ENCODE results near the gene C1orf53. TPM values are rescaled to one million over a fixed set of nuclear protein-coding genes. Genes with fewer than 3 reads are reported as not detected.

Gene C1orf53
- total RNA-seq, 1 donor from 2014 or later, result 0.40 TPM

DNA sequence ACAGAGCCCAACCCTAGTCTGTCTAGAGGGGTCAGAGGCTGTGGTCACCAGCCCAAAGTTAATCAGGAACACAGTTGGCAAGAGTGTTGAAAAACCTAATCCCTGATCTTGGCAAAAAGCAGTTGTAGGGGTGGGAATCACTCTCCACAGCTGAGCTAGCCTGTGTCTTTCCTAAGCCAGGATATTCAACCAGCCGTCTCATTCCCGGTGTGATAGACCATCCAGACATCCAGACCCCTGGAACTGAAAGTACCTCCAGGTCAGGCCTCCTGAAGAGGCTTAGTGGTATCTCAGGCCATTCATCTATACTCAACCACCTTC is 19.6 kb downstream of the C1orf53 start:
- DNase-seq (ENCODE audit: low read depth), result no peak
- TF ChIP-seq, protein P1, sequence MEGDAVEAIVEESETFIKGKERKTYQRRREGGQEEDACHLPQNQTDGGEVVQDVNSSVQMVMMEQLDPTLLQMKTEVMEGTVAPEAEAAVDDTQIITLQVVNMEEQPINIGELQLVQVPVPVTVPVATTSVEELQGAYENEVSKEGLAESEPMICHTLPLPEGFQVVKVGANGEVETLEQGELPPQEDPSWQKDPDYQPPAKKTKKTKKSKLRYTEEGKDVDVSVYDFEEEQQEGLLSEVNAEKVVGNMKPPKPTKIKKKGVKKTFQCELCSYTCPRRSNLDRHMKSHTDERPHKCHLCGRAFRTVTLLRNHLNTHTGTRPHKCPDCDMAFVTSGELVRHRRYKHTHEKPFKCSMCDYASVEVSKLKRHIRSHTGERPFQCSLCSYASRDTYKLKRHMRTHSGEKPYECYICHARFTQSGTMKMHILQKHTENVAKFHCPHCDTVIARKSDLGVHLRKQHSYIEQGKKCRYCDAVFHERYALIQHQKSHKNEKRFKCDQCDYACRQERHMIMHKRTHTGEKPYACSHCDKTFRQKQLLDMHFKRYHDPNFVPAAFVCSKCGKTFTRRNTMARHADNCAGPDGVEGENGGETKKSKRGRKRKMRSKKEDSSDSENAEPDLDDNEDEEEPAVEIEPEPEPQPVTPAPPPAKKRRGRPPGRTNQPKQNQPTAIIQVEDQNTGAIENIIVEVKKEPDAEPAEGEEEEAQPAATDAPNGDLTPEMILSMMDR (conservative IDR thresholded peaks at IDR 0.05; ENCODE audit: low read depth, low read length), result no peak
- H3K4me3 ChIP-seq (ENCODE audit: low read depth, low read length), result no peak overlapping the region

DNA sequence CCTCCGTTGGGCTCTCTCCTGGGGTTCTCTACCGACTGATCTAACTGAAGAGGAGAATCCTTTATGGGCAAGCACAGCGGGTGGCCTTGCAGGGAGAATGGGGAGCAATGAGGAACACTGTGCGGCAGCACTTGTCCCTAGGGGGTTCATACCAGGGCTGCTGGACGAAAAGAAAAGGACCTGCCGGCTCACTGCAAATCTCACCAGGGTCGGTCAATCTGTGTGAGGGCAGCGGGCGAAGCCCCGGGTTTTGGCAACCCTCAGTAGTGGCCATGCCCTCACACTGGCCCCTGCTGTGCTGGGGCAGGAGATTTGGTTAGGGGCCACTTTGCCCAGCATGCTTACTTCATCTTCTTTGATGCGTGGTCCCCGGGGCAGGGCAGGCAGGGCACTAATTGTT is 20.6 kb downstream of the C1orf53 start:
- no peak for DNase-seq (ENCODE audit: low read depth)
- TF ChIP-seq, protein P1 (conservative IDR thresholded peaks at IDR 0.05; ENCODE audit: low read depth, low read length), result no peak
- H3K4me3 ChIP-seq (ENCODE audit: low read depth, low read length), result no peak overlapping the region

DNA sequence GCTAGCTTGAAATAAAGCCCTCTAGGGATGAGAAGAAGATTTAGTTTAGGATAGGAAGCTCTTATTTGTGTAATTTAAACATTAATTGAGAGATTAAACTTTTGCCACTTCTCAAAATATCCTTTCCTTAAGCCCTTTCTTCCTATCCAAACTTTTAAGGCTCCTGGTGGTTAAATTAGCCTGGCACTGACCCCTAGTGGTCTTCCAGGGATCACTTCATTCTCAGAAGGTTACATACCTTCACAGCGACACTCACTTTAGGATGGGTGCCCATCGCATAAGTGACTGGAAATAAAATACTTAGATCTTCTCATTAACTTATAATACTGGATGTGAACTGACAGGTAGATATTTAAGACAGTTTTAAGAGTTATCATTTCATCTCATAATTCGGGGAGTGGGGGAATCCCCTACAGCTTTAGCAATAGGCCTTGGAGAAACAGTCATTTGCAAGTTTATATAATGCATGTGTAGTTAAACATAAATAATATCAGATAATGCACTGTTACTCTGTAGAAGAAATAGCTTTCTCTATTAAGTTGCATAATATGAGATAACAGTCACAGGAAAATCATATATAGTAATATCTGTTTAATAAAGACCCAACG is 22.2 kb downstream of the C1orf53 start:
- DNase-seq (ENCODE audit: low read depth), result no peak
- no peak overlapping the region for H3K4me3 ChIP-seq (ENCODE audit: low read depth, low read length)
- TF ChIP-seq, protein P1 (conservative IDR thresholded peaks at IDR 0.05; ENCODE audit: low read depth, low read length), result peak; percentile 87

DNA sequence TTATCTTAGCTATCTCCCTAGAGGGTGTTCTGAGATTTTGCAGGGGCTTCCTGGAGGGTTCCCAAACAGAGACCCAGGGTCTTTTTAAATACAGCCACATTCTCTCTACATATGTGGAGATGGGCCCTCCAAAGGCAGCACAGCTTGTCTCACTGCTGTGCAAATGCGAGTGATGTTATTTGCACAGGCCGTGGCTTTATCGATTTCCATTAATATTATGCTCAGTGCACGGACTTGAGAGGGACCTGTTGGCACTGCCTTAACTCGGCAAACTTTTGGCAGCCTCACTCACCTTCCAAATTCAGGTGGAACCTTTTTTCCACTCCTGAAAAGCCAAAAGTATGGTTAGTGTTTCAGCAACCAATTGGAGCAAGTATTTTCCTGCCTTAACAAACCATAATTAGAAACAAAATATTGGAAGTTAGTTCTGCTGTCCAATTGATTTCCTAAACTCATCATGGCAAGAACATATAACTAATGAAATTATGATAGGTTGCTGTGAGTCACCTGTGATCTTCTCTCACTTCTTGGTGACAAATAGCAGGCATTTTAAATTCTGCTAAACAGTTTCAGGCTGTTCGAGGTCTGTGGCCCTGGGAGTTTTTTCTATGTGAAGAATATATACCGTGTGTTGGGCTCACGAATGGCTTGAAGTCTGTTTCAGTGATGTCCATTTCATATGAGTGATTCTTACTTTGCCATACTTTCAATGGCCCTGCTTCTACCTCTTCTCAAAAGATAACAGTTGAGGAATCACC is 25.7 kb downstream of the C1orf53 start:
- TF ChIP-seq, protein P1 (conservative IDR thresholded peaks at IDR 0.05; ENCODE audit: low read depth, low read length), result no peak
- no peak for DNase-seq (ENCODE audit: low read depth)
- no peak overlapping the region for H3K4me3 ChIP-seq (ENCODE audit: low read depth, low read length)

DNA sequence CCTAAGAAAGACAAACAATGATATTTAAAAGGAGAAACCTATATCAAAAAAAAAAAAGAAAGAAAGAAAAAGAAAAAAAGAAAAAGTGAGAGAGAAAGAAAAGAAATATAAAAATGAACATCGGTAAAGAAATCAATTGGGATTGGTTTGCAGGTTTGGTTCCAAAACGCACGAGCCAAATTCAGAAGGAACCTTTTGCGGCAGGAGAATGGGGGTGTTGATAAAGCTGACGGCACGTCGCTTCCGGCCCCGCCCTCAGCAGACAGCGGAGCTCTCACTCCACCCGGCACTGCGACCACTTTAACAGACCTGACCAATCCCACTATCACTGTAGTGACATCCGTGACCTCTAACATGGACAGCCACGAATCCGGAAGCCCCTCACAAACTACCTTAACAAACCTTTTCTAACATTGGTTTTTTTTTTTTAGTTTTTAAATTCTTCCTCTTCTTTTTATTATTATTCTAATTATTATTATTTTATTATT is 26.5 kb downstream of the C1orf53 start:
- TF ChIP-seq, protein P1 (conservative IDR thresholded peaks at IDR 0.05; ENCODE audit: low read depth, low read length), result no peak
- H3K4me3 ChIP-seq (ENCODE audit: low read depth, low read length), result peak overlapping the region; percentile 33
- DNase-seq (ENCODE audit: low read depth), result no peak

DNA sequence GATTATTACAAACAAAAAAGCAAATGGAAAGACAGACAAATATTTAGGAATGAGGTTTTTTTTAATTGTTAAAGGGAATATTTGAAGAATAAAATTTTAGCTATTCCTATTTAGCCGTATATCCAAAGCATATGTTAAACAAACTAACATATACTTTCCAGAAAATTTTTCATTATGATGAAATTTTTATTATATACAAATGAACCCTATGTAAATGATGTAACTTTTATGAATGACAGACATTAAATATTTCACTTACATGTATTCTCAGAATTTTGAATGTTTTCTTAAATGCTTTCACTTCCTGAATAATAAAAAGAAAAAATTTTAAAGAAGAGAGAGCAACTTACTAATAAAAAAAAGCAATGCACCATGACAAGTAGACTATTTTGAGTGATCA is 30.6 kb downstream of the C1orf53 start:
- TF ChIP-seq, protein P1 (conservative IDR thresholded peaks at IDR 0.05; ENCODE audit: low read depth, low read length), result no peak
- no peak overlapping the region for H3K4me3 ChIP-seq (ENCODE audit: low read depth, low read length)
- no peak for DNase-seq (ENCODE audit: low read depth)

DNA sequence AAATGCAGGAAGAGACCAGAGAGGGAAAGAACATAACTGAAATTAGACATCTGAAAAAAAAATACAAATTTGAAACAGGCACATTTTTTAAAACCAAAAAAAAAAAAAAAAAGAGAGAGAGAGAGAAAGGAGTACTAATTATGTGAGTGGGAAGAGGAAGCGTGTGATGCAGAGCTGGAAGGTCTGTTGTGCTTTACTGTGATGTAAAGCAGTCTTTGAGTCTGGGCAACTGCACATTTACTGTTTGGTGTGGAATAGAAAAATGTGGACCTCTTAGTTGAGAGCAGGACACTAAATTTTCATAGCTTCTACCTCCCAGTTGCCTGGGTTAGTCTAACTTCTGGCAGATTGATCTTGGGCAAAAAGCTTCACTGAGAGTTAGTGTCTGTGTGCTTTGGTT is 31.2 kb downstream of the C1orf53 start:
- no peak for DNase-seq (ENCODE audit: low read depth)
- H3K4me3 ChIP-seq (ENCODE audit: low read depth, low read length), result no peak overlapping the region
- TF ChIP-seq, protein P1 (conservative IDR thresholded peaks at IDR 0.05; ENCODE audit: low read depth, low read length), result no peak
